NCI-H1048 (cell line): ENCODE data around the gene TTC39C.
"Not testable (repeated sequence)": the region's sequence is repeated elsewhere in the genome, so short reads cannot be mapped to it uniquely, and the experiment has no call there.

Experiments used
- DNase-seq: peaks from one replicate; lab custom pipeline; 2025; lab: John Stamatoyannopoulos, UW

TTC39C gene

GRCh38 chr18:24054130-24054529 is 39.6 kb downstream of the TTC39C start:
- no peak for DNase-seq

GRCh38 chr18:24055009-24055804 is 40.7 kb downstream of the TTC39C start:
- no peak for DNase-seq

GRCh38 chr18:24055878-24056277 is 41.3 kb downstream of the TTC39C start:
- DNase-seq, result no peak

GRCh38 chr18:24056506-24056905 is 42.0 kb downstream of the TTC39C start:
- no peak for DNase-seq

GRCh38 chr18:24057804-24058203 is 43.2 kb downstream of the TTC39C start:
- no peak for DNase-seq

- not testable (repeated sequence) for DNase-seq
Measured at GRCh38 chr18:24059385-24059784, 44.8 kb downstream of the TTC39C start.

- DNase-seq, result no peak
Measured at GRCh38 chr18:24060644-24061043, 46.1 kb downstream of the TTC39C start.

GRCh38 chr18:24063121-24063731 is 48.7 kb downstream of the TTC39C start:
- DNase-seq, result no peak

- no peak for DNase-seq
Measured at GRCh38 chr18:24064391-24065100, 50.0 kb downstream of the TTC39C start.

GRCh38 chr18:24065906-24066305 is 51.4 kb downstream of the TTC39C start:
- no peak for DNase-seq

- no peak for DNase-seq
Measured at GRCh38 chr18:24068945-24069693, 54.6 kb downstream of the TTC39C start.

- no peak for DNase-seq
Measured at GRCh38 chr18:24071029-24071428, 56.5 kb downstream of the TTC39C start.

GRCh38 chr18:24071779-24072178 is 57.2 kb downstream of the TTC39C start:
- no peak for DNase-seq

GRCh38 chr18:24072743-24073142 is 58.2 kb downstream of the TTC39C start:
- DNase-seq, result no peak

- DNase-seq, result no peak
Measured at GRCh38 chr18:24073791-24074190, 59.2 kb downstream of the TTC39C start.

- DNase-seq, result not testable (repeated sequence)
Measured at GRCh38 chr18:24074757-24075156, 60.2 kb downstream of the TTC39C start.

GRCh38 chr18:24075767-24076597 is 61.4 kb downstream of the TTC39C start:
- DNase-seq, result no peak

GRCh38 chr18:24076950-24077349 is 62.4 kb downstream of the TTC39C start:
- DNase-seq, result no peak

GRCh38 chr18:24078391-24078790 is 63.8 kb downstream of the TTC39C start:
- DNase-seq, result no peak

GRCh38 chr18:24080861-24081260 is 66.3 kb downstream of the TTC39C start:
- DNase-seq, result no peak

- no peak for DNase-seq
Measured at GRCh38 chr18:24083550-24083949, 69.0 kb downstream of the TTC39C start.
